Measurements from ENCODE around the gene GDNF.
A peak's percentile ranks its signal among the peaks of the same experiment; 100 is the strongest.

GDNF gene

DNA sequence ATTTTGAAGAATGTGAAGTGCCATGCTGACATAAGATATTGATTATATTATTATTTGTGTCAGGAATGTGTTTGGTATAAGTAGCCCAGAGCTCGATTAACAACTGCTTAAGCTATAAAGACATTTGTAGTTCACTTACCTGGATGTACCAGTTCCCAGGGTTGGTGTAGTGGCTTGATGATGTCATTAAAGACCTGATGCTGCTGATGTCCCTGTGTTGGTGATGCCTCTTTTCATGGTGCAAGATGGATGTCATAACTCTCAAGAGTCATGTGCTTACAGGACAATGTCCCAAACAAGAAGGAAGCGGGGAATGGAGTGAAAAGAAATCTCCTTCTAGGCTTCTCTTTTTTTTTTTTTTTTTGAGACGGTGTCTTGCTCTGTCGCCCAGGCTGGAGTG is 11.5 kb upstream of the GDNF start:
- ATAC-seq = peak; percentile 15; the same call in 2 of the 3 replicates
- TF ChIP-seq, protein P1, sequence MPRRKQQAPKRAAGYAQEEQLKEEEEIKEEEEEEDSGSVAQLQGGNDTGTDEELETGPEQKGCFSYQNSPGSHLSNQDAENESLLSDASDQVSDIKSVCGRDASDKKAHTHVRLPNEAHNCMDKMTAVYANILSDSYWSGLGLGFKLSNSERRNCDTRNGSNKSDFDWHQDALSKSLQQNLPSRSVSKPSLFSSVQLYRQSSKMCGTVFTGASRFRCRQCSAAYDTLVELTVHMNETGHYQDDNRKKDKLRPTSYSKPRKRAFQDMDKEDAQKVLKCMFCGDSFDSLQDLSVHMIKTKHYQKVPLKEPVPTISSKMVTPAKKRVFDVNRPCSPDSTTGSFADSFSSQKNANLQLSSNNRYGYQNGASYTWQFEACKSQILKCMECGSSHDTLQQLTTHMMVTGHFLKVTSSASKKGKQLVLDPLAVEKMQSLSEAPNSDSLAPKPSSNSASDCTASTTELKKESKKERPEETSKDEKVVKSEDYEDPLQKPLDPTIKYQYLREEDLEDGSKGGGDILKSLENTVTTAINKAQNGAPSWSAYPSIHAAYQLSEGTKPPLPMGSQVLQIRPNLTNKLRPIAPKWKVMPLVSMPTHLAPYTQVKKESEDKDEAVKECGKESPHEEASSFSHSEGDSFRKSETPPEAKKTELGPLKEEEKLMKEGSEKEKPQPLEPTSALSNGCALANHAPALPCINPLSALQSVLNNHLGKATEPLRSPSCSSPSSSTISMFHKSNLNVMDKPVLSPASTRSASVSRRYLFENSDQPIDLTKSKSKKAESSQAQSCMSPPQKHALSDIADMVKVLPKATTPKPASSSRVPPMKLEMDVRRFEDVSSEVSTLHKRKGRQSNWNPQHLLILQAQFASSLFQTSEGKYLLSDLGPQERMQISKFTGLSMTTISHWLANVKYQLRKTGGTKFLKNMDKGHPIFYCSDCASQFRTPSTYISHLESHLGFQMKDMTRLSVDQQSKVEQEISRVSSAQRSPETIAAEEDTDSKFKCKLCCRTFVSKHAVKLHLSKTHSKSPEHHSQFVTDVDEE (CRISPR knock-in tag; IDR thresholded peaks at IDR 0.05) = no peak
- no peak for TF ChIP-seq ZNF565 (CRISPR knock-in tag; conservative IDR thresholded peaks at IDR 0.05; ENCODE audit: low read depth)
- no peak for TF ChIP-seq ZC3H10 (CRISPR knock-in tag; IDR thresholded peaks at IDR 0.05)
- TF ChIP-seq ZFP3 (CRISPR knock-in tag; IDR thresholded peaks at IDR 0.05) = no peak
- TF ChIP-seq ZFP30 (CRISPR knock-in tag; IDR thresholded peaks at IDR 0.05) = no peak
- TF ChIP-seq, protein P2, sequence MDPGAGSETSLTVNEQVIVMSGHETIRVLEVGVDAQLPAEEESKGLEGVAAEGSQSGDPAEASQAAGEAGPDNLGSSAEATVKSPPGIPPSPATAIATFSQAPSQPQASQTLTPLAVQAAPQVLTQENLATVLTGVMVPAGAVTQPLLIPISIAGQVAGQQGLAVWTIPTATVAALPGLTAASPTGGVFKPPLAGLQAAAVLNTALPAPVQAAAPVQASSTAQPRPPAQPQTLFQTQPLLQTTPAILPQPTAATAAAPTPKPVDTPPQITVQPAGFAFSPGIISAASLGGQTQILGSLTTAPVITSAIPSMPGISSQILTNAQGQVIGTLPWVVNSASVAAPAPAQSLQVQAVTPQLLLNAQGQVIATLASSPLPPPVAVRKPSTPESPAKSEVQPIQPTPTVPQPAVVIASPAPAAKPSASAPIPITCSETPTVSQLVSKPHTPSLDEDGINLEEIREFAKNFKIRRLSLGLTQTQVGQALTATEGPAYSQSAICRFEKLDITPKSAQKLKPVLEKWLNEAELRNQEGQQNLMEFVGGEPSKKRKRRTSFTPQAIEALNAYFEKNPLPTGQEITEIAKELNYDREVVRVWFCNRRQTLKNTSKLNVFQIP (CRISPR knock-in tag; IDR thresholded peaks at IDR 0.05; ENCODE audit: borderline replicate concordance, low read depth) = no peak
- TF ChIP-seq, protein P3, sequence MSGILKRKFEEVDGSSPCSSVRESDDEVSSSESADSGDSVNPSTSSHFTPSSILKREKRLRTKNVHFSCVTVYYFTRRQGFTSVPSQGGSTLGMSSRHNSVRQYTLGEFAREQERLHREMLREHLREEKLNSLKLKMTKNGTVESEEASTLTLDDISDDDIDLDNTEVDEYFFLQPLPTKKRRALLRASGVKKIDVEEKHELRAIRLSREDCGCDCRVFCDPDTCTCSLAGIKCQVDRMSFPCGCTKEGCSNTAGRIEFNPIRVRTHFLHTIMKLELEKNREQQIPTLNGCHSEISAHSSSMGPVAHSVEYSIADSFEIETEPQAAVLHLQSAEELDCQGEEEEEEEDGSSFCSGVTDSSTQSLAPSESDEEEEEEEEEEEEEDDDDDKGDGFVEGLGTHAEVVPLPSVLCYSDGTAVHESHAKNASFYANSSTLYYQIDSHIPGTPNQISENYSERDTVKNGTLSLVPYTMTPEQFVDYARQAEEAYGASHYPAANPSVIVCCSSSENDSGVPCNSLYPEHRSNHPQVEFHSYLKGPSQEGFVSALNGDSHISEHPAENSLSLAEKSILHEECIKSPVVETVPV (CRISPR knock-in tag; IDR thresholded peaks at IDR 0.05) = no peak

DNA sequence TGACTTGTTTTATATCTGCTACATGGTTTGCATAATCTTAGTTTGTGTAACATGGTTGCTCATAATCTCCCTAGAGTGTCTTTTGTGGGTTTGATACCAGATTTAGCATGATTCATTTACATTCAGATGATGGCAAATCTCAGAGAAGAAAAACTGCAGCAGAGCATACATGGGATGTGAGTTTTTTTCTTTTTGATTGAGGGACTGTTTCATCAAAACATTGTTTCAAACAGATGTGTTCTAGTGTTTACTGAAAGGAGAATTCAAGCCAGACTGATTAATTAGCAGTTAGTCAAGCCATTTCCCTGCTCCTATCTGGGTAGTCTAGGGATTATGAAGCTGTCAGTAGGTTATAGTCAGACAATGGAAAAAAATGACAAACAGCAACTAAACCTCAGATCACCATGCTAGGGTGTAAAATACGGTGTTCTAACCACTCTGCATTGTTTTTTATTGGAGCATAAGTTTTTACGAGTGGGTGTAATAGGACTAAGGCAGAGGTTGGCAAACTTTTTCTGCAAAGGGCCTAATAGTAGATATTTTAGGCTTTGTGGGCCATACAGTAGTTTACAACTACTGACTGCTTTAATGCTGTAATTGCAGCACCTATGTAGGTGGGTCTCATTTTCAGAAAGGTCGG is 10.5 kb upstream of the GDNF start:
- TF ChIP-seq, protein P2 (CRISPR knock-in tag; IDR thresholded peaks at IDR 0.05; ENCODE audit: borderline replicate concordance, low read depth) = no peak
- TF ChIP-seq, protein P4, sequence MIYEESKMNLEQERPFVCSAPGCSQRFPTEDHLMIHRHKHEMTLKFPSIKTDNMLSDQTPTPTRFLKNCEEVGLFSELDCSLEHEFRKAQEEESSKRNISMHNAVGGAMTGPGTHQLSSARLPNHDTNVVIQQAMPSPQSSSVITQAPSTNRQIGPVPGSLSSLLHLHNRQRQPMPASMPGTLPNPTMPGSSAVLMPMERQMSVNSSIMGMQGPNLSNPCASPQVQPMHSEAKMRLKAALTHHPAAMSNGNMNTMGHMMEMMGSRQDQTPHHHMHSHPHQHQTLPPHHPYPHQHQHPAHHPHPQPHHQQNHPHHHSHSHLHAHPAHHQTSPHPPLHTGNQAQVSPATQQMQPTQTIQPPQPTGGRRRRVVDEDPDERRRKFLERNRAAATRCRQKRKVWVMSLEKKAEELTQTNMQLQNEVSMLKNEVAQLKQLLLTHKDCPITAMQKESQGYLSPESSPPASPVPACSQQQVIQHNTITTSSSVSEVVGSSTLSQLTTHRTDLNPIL (CRISPR knock-in tag; IDR thresholded peaks at IDR 0.05; ENCODE audit: low read depth) = no peak
- TF ChIP-seq ARNTL (CRISPR knock-in tag; IDR thresholded peaks at IDR 0.05; ENCODE audit: borderline replicate concordance, low read depth) (no peak), OSR1 (CRISPR knock-in tag; IDR thresholded peaks at IDR 0.05) (no peak), BACH2 (CRISPR knock-in tag; IDR thresholded peaks at IDR 0.05; ENCODE audit: borderline replicate concordance) (no peak), TCF4 (CRISPR knock-in tag; IDR thresholded peaks at IDR 0.05; ENCODE audit: borderline replicate concordance) (no peak), ZNF8 (CRISPR knock-in tag; IDR thresholded peaks at IDR 0.05) (no peak), PPARA (CRISPR knock-in tag; IDR thresholded peaks at IDR 0.05; ENCODE audit: borderline replicate concordance) (no peak), ZC3H10 (CRISPR knock-in tag; IDR thresholded peaks at IDR 0.05) (no peak), ZFP30 (CRISPR knock-in tag; IDR thresholded peaks at IDR 0.05) (no peak), SNAI2 (CRISPR knock-in tag; IDR thresholded peaks at IDR 0.05) (no peak), ESRRG (CRISPR knock-in tag; IDR thresholded peaks at IDR 0.05) (no peak), CSDC2 (CRISPR knock-in tag; IDR thresholded peaks at IDR 0.05) (no peak), ZNF70 (CRISPR knock-in tag; IDR thresholded peaks at IDR 0.05) (no peak)
- TF ChIP-seq, protein P5, sequence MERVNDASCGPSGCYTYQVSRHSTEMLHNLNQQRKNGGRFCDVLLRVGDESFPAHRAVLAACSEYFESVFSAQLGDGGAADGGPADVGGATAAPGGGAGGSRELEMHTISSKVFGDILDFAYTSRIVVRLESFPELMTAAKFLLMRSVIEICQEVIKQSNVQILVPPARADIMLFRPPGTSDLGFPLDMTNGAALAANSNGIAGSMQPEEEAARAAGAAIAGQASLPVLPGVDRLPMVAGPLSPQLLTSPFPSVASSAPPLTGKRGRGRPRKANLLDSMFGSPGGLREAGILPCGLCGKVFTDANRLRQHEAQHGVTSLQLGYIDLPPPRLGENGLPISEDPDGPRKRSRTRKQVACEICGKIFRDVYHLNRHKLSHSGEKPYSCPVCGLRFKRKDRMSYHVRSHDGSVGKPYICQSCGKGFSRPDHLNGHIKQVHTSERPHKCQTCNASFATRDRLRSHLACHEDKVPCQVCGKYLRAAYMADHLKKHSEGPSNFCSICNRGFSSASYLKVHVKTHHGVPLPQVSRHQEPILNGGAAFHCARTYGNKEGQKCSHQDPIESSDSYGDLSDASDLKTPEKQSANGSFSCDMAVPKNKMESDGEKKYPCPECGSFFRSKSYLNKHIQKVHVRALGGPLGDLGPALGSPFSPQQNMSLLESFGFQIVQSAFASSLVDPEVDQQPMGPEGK (CRISPR knock-in tag; IDR thresholded peaks at IDR 0.05; ENCODE audit: borderline replicate concordance) = no peak
- TF ChIP-seq, protein P1 (CRISPR knock-in tag; IDR thresholded peaks at IDR 0.05) = no peak
- no peak for ATAC-seq
